GM21390 (cell line): ENCODE results near the gene GRAMD2B.
"Not testable (repeated sequence)": the region's sequence is repeated elsewhere in the genome, so short reads cannot be mapped to it uniquely, and the experiment has no call there.

Experiments used
- ATAC-seq: cut with Tn5 transposase; IDR thresholded peaks from one replicate; pipeline ENCODE4 v1.9.1; 2021; ENCODE audit not compliant: unreplicated experiment

Gene GRAMD2B

DNA sequence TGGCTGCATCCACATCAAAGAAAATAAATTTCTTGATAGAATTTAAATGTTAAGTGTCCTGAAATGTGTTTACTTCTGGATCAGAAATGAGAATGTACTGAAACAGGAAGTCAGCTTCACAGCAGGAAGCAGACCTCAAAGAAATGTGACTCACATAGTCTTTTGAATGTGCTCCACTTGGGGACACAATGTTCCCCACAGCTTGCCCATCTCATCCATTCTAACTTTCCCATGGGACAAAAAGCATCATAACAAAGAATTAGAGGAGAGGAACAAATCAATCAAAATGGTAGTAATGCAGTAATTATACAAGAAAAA, 85.7 kb downstream of the GRAMD2B start:
- ATAC-seq, result no peak

DNA sequence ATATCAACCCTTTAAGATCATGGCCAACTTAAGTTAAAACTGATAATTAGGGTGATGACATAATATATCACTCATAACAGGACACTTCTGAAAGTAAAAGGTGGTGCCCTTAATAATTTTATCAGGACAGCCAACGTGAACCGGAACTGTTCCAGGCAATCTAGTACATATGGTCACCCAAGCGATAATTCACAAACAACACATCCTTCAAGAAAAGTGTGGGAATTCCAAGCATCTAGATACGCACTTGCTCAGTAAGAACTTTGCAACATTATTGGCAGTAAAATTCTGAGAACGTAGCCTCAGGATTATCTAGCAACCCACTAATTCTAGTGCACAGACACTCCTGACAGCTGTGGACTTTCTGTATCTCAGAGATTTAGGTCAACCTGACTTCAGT, 86.1 kb downstream of the GRAMD2B start:
- ATAC-seq, result no peak

DNA sequence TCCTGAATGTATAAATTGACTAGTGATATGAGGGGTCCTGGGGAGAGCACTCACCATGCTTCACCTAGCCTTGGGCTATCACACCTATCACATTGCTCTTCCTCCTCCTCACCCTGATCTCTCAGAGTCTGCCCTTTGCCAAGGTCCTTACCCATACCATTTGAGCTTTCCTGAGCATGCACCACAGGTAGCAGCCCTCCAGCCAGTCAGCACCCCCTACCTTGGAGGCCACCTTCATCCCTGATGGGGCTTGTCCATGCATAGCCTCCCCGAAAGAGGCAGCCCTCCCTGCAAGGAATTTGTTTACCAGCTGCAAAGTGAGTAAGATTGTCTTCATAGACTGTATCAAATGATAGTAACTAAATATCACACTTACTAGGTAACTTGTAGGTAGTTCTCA, 88.8 kb downstream of the GRAMD2B start:
- no peak for ATAC-seq

DNA sequence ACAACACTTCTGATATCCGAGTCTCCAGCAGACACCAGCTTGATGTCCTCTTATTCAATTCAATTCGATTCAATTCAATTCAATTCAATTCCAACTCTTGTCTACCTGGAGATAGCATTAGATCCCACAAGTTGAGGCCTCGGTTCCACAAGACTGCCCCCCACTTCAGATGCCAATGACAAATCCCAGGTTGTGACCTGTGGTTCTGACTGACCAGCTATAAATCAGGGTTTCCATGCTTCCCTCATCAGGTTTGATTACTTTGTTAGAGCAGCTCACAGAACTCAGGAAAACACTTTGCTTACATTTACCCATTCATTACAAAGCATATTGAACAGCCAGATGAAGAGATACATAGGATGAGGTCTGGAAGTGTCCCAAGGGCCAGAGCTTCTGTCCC, 89.2 kb downstream of the GRAMD2B start:
- no peak for ATAC-seq

DNA sequence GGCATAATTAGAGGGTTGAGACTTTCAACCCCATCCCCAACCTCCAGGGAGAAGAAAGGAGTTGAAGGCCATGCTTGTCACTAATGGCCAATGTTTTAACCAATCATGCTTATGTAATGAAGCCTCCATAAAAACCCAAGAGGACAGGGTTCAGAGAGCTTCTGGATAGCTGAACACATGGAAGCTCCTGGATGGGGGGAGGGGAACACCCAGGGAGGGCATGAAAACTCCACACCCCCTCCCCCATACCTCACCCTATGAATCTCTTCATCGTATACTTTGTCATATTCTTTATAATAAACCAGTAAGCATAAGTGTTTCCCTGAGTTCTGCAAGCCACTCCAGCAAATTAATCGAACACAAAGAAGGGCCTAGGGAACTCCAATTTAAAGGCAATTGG, 90.1 kb downstream of the GRAMD2B start:
- no peak for ATAC-seq

DNA sequence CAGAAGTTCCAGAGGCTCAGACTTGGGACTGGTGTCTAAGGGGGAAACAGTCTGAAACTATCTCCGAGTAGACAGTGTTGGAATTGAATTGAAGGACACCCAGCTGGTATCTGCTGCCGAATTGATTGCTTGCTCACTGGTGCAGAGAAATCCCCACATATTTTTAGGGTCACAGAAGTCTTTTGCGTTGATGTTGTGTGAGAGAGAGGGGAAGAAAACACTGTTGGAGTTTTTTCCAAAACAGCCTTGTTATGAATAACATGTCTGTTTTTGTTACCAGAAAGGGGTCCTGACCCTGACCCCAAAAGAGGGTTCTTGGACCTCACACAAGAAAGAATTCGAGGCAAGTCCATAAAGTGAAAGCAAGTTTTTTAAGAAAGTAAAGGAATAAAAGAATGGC, 90.5 kb downstream of the GRAMD2B start:
- ATAC-seq, result no peak

DNA sequence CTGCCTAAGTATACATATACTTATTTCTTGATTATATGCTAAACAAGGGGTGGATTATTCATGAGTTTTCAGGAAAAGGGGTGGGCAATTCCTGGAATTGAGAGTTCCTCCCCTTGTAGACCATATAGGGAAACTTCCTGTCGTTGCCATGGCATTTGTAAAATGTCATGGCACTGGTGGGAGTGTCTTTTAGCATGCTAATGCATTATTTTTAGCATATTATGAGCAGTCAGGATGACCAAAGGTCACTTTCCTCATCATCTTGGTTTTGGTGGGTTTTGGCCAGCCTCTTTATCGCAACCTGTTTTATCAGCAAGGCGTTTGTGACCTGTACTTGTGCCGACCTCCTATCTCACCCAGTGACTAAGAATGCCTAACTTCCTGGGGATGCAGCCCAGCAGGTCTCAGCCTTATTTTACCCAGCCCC, 90.9 kb downstream of the GRAMD2B start:
- no peak for ATAC-seq

DNA sequence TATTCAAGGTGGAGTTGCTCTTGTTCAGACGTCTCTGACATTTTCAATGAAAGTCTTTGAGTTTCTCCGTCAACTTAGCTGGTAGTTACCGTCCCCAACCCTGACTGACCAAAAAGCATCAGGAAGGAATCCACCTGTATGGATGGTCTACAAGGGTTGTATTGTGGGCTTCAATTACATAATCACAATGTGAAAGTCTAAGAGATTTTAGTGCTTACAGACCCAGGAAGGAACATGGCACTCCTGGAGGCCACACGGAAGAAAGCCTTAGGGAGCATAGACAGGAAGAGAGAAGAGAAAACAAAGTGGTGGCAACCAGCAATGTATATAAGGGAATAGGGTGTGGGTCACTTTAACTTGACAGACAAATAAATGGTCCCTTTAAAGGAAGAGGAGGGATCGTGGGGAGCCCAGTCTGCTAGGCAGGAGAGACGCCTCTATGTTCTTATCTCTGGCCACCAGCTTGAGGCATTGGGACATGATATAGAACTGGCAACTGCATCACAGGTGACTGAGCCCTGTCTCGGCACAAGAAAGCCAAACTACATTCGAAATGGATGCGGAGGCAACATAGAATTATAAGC, 91.4 kb downstream of the GRAMD2B start:
- ATAC-seq, result no peak

DNA sequence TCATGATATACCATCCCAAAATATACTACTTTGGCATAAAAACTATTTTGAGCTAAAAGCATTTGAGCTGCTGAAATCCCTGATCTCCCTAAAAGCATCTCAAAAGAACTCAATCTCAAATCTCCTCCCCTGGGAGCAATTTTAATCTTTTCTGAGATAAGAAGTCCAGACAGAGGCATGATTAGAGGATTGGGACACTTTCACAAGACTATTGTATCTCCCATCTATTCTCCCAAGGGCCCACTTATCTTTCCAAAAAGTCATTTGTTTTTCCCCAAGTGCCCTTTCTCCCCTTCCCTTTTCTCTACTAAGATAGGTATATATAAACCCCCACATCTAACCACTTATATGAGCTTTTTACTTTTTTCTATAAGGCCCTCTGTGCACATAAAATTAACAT, 92.1 kb downstream of the GRAMD2B start:
- no peak for ATAC-seq

DNA sequence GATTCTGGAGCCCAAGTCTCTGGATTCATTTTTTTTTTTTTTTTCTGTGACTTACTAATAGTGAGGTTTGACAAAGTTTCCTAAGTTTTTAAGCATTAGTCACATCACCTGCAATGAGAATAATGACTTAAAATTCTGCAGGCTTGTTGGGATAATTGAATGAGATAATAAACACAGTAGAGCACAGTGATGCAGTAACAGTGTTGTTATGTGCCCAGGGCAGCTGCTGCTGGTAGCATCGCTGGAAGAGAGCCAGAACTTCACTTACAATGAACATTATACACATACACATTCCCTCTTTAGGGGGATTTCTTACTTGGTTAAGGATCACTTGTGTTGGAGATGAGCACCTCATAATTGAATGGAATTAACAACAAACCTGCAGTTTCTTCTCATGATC, 92.9 kb downstream of the GRAMD2B start:
- ATAC-seq, result no peak

DNA sequence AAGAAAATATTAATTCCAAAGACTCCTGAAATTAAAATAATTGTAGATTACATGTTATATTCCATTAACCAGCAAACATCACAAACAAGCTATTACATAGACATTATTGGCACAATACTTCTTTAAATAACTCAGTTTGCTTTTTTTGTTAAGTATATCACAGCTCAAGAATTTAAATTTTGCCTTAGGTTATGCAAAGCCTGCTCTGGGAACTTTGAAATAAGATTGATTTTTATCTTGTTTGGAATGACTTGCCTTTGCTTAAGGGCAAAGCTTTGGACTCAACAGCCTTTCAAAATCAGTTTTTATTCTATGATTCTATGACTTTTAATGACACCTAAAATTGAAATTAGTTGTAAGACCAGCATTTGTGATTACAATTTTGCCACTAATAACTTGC, 93.6 kb downstream of the GRAMD2B start:
- ATAC-seq, result no peak

DNA sequence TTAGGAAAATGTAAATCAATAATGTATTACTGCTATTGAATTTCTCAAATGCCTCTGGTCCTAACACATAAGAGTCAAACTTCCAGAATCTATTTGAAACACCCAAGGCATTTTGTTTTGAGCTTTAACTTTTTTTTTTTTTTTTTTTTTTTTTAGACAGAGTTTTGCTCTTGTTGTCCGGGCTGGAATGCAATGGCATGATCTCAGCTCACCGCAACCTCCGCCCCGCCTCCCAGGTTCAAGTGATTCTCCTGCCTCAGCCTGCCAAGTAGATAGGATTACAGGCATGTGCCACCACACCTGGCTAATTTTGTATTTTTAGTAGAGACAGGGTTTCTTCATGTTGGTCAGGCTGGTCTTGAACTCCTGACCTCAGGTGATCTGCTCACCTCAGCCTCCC, 96.0 kb downstream of the GRAMD2B start:
- not testable (repeated sequence) for ATAC-seq

DNA sequence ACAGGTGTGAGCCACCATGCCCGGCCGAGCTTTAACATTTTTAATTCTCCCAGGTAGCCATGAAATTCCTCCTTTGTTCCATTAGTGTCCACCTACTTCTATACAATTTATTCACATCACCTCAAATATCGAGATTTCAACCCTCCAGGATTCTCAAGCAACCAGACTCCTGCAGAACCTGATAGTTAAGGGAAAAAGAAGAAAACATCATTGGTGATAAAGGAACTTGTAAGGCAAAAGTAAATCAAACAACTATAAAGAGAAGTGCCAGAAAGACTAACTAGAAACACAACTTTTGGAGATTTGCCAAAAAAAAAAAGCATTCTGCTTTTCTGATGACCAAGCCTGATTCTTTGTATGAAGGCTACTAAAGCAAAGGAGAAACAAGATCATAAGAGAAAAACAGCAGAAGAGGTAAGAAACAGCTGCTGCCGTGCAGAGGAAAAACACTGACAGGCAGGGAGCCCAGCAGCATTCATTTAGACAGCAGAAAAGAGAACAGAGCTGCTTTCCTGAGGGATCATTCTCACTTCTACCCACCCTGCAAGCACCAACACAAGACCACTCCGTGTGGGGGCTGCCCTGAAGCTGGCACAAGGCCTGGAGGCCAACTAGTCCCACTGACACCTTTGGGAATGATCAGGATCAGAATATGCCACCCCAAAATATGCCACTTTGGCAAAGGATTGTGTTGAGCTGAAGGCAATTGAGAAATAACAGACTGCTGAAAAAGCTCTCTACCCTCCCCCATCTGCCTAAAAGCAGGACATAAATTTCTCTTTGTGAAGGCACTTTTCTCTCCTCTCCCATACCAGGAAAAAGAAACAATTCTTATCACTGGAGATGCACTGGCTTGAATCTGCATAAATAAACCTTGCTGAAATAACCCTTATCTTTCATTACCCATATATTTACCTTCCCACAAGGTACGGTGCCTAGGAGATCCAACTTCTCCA, 96.7 kb downstream of the GRAMD2B start:
- no peak for ATAC-seq

DNA sequence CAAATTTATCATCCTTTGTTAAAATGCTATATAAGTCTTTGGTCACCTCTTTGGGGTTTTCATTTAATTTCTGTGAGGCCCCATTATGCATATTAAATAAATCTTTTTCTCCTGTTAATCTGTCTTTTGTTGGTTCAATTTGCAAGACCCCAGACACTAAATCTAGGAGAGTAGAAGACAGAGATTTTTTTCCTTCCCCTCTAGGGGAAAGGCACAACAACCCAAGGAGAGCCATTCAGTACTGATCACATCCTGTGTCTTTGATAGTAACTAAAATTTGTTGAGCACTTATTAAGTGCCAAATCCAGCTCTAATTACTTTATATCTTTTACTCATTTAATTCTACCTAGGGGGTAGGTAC, 97.4 kb downstream of the GRAMD2B start:
- no peak for ATAC-seq

DNA sequence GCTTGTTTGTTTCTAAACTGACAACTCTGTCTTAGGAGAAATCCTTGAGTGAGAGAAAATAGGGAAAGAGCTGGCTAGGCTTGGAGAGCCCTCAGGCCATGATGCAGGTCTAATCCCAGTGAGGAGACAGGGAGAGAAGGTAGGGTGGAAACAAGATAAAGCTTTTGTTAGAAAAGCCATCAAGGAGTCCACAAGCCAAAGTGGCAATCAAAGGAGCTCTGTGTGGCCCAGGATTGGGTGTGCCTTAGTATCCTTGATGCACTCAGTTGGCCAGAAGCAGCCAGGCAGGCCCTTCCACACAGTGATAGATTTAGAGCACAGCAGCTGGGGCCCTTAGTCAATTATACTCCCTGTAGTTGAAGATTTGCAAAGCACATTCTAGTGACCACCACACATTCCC, 97.9 kb downstream of the GRAMD2B start:
- no peak for ATAC-seq

DNA sequence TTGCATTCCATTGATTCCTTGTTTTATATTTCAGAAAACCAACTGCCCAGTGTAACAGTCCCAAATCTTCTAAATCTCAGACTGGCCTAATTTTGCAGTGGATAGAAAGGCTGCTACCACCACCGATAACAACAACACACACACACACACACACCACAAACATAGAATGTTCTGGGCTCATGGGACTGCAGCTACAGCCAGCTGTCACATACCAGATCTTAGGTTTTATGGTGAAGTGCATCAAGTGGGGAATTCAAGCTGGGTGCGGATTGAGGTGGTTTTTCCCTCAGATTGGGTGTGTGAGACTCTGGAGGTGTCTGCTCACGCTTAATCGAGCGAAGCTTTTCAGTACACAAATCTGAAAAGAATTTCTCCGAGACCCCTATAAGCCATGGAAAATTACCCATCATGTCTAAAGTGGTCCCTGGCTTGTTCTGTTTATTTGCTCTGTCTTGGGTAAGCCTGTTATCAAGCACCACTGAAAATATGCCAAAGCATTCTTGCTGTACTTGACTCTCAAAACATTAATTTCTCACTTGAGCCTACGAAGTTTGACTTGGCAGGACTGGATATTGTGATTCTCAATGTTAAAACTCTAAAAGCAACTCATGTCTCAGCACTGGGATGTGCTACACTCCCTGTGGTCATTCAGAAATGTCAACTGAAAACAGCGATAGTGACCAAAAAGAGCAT, 100.8 kb downstream of the GRAMD2B start:
- ATAC-seq, result no peak

DNA sequence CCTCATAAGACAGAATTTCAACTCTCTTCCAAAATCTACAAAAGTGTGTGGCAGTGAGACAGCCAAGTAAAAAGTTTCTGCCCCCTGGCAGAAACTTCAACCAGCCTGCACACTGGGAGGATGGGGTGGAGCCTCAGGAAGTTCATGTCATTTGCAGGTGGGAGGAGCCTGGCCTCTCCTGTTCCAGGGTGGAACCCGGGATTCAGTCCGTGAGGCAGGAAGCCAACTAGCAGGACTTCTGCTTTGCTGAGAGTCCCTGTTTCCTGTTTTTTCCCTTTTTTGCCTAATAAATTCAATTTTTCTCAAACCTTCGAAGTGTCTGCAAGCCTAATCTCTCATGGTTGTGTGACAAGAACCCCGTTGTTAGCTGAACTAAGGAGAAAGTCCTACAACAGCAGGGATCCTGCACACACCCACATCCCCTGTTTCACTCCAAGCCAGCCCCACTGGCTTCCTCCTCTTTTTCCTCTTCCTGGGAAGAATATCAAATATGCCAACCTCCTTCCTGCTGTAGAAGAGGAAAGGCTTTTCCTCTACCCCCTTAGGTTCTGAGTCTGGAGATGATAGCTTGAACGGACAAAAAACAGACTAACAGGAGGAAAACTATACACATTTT, 102.5 kb downstream of the GRAMD2B start:
- ATAC-seq, result no peak

DNA sequence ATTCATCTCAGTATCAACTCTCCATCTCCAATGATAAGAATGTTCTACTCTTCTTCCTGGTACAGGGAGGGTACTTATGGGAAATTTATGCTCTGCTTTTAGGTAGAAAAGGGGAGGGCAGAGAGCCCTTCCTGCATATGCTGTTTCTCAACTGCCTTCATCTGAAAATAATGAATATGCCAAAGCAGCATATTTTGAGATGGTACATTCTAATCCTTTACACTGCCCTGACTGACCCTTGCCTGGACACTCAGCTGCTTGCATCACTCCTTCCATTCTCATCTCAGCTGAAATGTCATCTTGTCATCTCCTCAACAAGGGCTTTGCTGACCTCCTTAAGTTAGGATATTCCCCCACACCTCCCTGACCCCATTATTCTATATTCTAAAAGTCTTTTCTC, 103.3 kb downstream of the GRAMD2B start:
- ATAC-seq, result no peak

DNA sequence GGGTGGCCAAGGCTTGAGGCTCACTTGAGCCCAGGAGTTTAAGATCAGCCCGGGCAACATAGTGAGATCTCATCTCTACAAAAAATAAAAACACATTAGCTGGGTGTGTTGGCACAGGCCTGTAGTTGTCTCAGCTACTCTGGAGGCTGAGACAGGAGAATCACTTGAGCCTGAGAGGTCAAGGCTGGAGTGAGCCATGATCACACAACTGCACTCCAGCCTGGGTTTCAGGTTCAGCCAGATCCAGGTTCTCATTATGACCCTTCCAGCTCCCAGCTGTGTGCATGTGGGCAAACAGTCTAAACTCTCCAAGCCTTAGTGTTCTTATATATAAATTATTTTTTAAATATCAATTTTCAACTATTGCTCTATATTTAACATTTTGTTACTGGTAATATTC, 103.9 kb downstream of the GRAMD2B start:
- ATAC-seq, result no peak

DNA sequence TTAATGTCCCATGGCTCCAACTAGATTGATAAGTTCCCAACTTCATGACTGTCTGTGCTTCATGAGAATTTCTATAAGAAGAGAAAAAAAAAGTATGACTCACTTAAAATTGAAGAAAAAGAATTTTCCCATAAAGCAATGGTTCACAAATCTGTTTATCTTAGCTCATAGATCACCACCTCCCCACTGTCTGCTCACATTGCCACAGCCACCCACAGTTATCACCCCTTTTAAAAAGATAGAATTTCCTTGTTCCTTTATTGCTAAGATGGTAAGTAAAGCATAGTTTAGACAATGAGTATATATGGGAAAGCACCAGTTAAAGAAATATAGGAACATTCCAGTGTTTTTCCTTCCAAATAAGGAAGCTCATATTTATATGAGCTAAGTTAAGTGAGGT, 104.7 kb downstream of the GRAMD2B start:
- ATAC-seq, result no peak

DNA sequence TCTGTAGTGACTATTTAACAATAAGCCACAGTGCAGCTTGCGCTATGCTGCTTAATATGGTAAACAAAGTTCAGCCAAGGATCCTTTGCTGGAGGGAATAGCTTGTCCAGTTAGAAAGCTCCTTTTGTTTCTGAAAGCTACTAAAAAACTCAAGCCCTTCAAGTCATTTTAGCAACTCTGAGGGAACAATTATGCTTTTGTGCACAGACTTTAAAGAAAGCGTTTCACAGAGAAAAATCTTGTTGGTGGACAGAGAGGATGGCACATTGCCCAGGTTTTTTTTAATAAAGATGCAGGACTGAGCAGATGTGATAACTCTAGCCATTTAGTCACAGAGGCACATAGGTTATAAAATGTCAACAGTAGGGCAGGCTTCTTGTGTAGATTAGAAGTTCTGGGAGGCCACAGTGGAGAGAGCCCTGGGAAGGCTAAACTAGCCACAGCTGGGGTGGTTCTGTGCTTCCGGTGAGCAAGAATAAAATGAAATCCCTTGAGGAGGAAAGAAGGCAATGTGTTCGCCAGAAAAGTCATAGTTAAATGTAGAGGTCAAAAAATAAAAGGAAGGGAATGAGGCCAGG, 108.4 kb downstream of the GRAMD2B start:
- no peak for ATAC-seq
